ENCODE results near the gene KIAA2012.

KIAA2012 gene

DNA sequence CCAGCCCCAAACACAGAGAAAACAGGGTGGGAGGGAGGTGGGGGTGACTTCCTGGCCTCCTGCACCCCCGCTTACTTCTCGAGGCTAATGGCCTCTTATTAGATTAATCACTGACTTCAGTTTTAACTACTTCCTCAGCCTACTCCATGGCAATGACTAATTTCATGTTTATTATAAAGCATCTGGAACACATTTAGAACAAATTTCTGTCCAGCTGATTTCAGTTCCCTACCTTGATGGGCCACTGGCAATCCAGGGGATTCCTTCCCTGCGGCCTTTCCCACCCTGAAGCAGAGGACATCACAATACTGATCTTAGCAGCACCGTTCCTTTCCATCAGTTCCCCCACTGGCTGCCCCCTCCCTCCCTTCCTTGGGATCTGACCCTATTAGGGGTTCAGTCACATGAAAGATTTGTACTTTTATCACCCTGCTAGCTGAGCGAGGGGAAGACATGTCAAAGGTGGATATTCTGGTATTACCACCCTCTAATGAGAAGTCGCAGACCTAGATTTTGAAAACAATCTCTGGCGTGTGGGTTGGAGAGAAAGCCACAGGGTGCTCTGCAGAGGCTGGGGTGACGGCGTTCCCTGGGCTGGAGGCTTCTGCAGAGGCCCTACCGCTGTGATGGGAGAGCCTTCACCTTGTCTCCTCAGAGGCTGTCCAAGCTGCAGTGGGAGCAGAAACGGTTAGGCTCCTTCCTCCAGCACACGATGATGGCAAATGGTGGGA is 67.6 kb downstream of the KIAA2012 start:
- TF ChIP-seq CSDC2 (CRISPR knock-in tag; IDR thresholded peaks at IDR 0.05) (no peak), ZFP30 (CRISPR knock-in tag; IDR thresholded peaks at IDR 0.05) (no peak), ZNF8 (CRISPR knock-in tag; IDR thresholded peaks at IDR 0.05) (no peak), ZFP3 (CRISPR knock-in tag; IDR thresholded peaks at IDR 0.05) (no peak), PPARA (CRISPR knock-in tag; IDR thresholded peaks at IDR 0.05; ENCODE audit: borderline replicate concordance) (no peak), RARB (CRISPR knock-in tag; IDR thresholded peaks at IDR 0.05) (no peak), ISL1 (CRISPR knock-in tag; IDR thresholded peaks at IDR 0.05) (peak; percentile 71), GLIS3 (CRISPR knock-in tag; IDR thresholded peaks at IDR 0.05) (no peak), BACH2 (CRISPR knock-in tag; IDR thresholded peaks at IDR 0.05; ENCODE audit: borderline replicate concordance) (no peak), ZC3H10 (CRISPR knock-in tag; IDR thresholded peaks at IDR 0.05) (no peak), ZNF565 (CRISPR knock-in tag; conservative IDR thresholded peaks at IDR 0.05; ENCODE audit: low read depth) (no peak), TOX (CRISPR knock-in tag; IDR thresholded peaks at IDR 0.05; ENCODE audit: borderline replicate concordance) (no peak), SNAI2 (CRISPR knock-in tag; IDR thresholded peaks at IDR 0.05) (peak; percentile 60; the same call in 1 of the 2 replicates), ZNF70 (CRISPR knock-in tag; IDR thresholded peaks at IDR 0.05) (no peak), TCF4 (CRISPR knock-in tag; IDR thresholded peaks at IDR 0.05; ENCODE audit: borderline replicate concordance) (peak; percentile 75), OSR1 (CRISPR knock-in tag; IDR thresholded peaks at IDR 0.05) (no peak), ARNTL (CRISPR knock-in tag; IDR thresholded peaks at IDR 0.05; ENCODE audit: borderline replicate concordance, low read depth) (no peak), ESRRG (CRISPR knock-in tag; IDR thresholded peaks at IDR 0.05) (no peak)
- TF ChIP-seq, protein P1, sequence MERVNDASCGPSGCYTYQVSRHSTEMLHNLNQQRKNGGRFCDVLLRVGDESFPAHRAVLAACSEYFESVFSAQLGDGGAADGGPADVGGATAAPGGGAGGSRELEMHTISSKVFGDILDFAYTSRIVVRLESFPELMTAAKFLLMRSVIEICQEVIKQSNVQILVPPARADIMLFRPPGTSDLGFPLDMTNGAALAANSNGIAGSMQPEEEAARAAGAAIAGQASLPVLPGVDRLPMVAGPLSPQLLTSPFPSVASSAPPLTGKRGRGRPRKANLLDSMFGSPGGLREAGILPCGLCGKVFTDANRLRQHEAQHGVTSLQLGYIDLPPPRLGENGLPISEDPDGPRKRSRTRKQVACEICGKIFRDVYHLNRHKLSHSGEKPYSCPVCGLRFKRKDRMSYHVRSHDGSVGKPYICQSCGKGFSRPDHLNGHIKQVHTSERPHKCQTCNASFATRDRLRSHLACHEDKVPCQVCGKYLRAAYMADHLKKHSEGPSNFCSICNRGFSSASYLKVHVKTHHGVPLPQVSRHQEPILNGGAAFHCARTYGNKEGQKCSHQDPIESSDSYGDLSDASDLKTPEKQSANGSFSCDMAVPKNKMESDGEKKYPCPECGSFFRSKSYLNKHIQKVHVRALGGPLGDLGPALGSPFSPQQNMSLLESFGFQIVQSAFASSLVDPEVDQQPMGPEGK (CRISPR knock-in tag; IDR thresholded peaks at IDR 0.05; ENCODE audit: borderline replicate concordance), result peak; percentile 83; the same call in 1 of the 2 replicates
- TF ChIP-seq, protein P2, sequence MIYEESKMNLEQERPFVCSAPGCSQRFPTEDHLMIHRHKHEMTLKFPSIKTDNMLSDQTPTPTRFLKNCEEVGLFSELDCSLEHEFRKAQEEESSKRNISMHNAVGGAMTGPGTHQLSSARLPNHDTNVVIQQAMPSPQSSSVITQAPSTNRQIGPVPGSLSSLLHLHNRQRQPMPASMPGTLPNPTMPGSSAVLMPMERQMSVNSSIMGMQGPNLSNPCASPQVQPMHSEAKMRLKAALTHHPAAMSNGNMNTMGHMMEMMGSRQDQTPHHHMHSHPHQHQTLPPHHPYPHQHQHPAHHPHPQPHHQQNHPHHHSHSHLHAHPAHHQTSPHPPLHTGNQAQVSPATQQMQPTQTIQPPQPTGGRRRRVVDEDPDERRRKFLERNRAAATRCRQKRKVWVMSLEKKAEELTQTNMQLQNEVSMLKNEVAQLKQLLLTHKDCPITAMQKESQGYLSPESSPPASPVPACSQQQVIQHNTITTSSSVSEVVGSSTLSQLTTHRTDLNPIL (CRISPR knock-in tag; IDR thresholded peaks at IDR 0.05; ENCODE audit: low read depth), result no peak
- TF ChIP-seq, protein P3, sequence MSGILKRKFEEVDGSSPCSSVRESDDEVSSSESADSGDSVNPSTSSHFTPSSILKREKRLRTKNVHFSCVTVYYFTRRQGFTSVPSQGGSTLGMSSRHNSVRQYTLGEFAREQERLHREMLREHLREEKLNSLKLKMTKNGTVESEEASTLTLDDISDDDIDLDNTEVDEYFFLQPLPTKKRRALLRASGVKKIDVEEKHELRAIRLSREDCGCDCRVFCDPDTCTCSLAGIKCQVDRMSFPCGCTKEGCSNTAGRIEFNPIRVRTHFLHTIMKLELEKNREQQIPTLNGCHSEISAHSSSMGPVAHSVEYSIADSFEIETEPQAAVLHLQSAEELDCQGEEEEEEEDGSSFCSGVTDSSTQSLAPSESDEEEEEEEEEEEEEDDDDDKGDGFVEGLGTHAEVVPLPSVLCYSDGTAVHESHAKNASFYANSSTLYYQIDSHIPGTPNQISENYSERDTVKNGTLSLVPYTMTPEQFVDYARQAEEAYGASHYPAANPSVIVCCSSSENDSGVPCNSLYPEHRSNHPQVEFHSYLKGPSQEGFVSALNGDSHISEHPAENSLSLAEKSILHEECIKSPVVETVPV (CRISPR knock-in tag; IDR thresholded peaks at IDR 0.05), result no peak
- TF ChIP-seq, protein P4, sequence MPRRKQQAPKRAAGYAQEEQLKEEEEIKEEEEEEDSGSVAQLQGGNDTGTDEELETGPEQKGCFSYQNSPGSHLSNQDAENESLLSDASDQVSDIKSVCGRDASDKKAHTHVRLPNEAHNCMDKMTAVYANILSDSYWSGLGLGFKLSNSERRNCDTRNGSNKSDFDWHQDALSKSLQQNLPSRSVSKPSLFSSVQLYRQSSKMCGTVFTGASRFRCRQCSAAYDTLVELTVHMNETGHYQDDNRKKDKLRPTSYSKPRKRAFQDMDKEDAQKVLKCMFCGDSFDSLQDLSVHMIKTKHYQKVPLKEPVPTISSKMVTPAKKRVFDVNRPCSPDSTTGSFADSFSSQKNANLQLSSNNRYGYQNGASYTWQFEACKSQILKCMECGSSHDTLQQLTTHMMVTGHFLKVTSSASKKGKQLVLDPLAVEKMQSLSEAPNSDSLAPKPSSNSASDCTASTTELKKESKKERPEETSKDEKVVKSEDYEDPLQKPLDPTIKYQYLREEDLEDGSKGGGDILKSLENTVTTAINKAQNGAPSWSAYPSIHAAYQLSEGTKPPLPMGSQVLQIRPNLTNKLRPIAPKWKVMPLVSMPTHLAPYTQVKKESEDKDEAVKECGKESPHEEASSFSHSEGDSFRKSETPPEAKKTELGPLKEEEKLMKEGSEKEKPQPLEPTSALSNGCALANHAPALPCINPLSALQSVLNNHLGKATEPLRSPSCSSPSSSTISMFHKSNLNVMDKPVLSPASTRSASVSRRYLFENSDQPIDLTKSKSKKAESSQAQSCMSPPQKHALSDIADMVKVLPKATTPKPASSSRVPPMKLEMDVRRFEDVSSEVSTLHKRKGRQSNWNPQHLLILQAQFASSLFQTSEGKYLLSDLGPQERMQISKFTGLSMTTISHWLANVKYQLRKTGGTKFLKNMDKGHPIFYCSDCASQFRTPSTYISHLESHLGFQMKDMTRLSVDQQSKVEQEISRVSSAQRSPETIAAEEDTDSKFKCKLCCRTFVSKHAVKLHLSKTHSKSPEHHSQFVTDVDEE (CRISPR knock-in tag; IDR thresholded peaks at IDR 0.05), result no peak
- TF ChIP-seq, protein P5, sequence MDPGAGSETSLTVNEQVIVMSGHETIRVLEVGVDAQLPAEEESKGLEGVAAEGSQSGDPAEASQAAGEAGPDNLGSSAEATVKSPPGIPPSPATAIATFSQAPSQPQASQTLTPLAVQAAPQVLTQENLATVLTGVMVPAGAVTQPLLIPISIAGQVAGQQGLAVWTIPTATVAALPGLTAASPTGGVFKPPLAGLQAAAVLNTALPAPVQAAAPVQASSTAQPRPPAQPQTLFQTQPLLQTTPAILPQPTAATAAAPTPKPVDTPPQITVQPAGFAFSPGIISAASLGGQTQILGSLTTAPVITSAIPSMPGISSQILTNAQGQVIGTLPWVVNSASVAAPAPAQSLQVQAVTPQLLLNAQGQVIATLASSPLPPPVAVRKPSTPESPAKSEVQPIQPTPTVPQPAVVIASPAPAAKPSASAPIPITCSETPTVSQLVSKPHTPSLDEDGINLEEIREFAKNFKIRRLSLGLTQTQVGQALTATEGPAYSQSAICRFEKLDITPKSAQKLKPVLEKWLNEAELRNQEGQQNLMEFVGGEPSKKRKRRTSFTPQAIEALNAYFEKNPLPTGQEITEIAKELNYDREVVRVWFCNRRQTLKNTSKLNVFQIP (CRISPR knock-in tag; IDR thresholded peaks at IDR 0.05; ENCODE audit: borderline replicate concordance, low read depth), result no peak

GRCh38 chr2:202141329-202141947 is 68.4 kb downstream of the KIAA2012 start:
- ATAC-seq, result peak; percentile 42
- peak; percentile 21; the same call in 1 of the 2 replicates for TF ChIP-seq ISL1 (CRISPR knock-in tag; IDR thresholded peaks at IDR 0.05)
- TF ChIP-seq TCF4 (CRISPR knock-in tag; IDR thresholded peaks at IDR 0.05; ENCODE audit: borderline replicate concordance), result no peak

More for the DNA sequence above, 67.6 kb downstream of the KIAA2012 start:
- ATAC-seq, result peak; percentile 82
